Measurements from ENCODE around the gene TMEM130. TPM values are rescaled to one million over a fixed set of nuclear protein-coding genes. Genes with fewer than 3 reads are reported as not detected.

Gene TMEM130, protein sequence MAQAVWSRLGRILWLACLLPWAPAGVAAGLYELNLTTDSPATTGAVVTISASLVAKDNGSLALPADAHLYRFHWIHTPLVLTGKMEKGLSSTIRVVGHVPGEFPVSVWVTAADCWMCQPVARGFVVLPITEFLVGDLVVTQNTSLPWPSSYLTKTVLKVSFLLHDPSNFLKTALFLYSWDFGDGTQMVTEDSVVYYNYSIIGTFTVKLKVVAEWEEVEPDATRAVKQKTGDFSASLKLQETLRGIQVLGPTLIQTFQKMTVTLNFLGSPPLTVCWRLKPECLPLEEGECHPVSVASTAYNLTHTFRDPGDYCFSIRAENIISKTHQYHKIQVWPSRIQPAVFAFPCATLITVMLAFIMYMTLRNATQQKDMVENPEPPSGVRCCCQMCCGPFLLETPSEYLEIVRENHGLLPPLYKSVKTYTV
- 6.3 TPM for total RNA-seq

DNA sequence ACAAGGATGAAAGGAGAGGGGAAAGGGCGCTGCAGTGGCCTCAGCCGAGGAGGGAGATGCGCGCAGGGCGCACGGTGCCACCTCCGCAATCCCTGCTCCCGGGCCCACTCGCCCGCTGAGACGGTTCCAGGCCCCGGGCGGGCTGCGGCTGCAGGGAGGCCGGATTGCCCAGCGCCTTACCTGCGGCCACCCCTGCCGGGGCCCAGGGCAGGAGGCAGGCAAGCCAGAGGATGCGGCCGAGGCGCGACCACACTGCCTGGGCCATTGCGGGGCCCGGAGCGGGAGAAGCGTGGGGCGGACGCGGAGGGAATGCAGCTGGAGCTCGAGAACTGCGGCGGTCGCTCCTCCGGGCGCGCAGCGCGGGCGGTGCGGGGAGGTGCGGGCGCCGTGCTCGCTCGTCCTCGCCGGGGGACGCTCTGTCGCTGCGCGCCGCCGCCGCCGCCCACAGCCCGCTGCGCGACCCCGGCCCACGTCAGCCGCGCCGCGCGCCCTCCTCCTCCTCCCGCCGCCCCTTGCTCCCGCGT is at the start of gene TMEM130:
TMEM130 (minus strand) TSS at position 418 of the 524 bp plus-strand sequence; CDS start at position 265, 153 bp downstream.

GRCh38 chr7:98878365-98879197 is 8.8 kb upstream of the TMEM130 start, which contains the start of gene TRRAP:
TRRAP (plus strand) TSS chr7:98878532; CDS start chr7:98881151, 2,619 bp downstream.

Small RNA genes within 50 kb of the gene (small RNA-seq; reads per million reads assigned to genes)
- 71.6 reads per million, percentile 95 among the genes with 10 or more reads in this experiment for gene MIR3609 (ENCODE audit: low replicate concordance)

Other genes starting within 250 kb of the TMEM130 start
- gene TRRAP, start 8.5 kb upstream of the TMEM130 start, total RNA-seq, result 77.3 TPM

Data from parietal lobe (tissue), 2 donors.